Fibroblast of the aortic adventitia (primary cell): ENCODE data around the gene CIB4. TPM values are rescaled to one million over a fixed set of nuclear protein-coding genes. Genes with fewer than 3 reads are reported as not detected.
A peak's percentile ranks its signal among the peaks of the same experiment; 100 is the strongest.

Source experiments
- DNase-seq: peaks from one replicate; pipeline ENCODE4 v3.0.0-alpha.2; 2010; ENCODE audit warnings: low read depth
- H3K4me3 ChIP-seq: 2 replicates; pipeline ENCODE4 v1.5.1; 2011; ENCODE audit warnings: low read depth, mild to moderate bottlenecking, control low read depth, low read length, moderate library complexity
- total RNA-seq: library from RNA; depleted of rRNA; stranded (reverse); fragments of >200 nt; gene quantifications from 2 replicates; pipeline ENCODE4 v1.2.3, GENCODE V29; 2012; ENCODE audit warnings: low replicate concordance
- TF ChIP-seq, protein P1 (sequence below): IDR thresholded peaks from 2 replicates; pipeline ENCODE4 v1.5.1; 2011; ENCODE audit warnings: mild to moderate bottlenecking, low read length, control low read depth, inconsistent platforms; ENCODE audit not compliant: insufficient read depth

CIB4 gene
- total RNA-seq, 1 donor, result not detected

DNA sequence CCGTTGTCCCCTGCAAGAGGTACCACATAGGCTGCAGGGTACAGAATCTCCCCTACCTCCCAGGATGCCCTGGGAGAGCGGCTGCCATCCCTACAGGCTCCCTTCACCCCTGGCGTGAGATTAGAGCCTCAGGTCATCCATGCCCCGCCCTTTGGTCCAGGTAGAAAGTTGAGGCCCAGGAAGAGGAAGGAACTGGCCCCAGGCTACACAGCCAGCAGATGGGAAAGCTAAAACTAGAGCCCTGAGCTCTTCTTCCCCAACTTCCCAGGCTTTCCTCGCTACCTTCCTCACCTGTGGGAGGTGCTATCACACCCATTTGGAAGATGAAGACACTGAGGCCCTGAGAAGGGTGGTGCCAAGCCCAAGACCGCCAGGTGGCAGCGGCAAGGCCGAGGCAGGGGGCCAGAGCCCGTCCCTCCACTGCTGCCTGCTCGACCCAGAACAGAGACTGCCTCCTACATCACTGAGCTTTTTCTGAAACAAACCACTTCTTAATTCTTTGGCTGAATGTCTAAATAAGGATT, 25.8 kb downstream of the CIB4 start:
- peak; percentile 5 for DNase-seq
- no peak overlapping the region for H3K4me3 ChIP-seq
- TF ChIP-seq, protein P1, sequence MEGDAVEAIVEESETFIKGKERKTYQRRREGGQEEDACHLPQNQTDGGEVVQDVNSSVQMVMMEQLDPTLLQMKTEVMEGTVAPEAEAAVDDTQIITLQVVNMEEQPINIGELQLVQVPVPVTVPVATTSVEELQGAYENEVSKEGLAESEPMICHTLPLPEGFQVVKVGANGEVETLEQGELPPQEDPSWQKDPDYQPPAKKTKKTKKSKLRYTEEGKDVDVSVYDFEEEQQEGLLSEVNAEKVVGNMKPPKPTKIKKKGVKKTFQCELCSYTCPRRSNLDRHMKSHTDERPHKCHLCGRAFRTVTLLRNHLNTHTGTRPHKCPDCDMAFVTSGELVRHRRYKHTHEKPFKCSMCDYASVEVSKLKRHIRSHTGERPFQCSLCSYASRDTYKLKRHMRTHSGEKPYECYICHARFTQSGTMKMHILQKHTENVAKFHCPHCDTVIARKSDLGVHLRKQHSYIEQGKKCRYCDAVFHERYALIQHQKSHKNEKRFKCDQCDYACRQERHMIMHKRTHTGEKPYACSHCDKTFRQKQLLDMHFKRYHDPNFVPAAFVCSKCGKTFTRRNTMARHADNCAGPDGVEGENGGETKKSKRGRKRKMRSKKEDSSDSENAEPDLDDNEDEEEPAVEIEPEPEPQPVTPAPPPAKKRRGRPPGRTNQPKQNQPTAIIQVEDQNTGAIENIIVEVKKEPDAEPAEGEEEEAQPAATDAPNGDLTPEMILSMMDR, result peak; percentile 7

- DNase-seq, result no peak
- TF ChIP-seq, protein P1, result no peak
- H3K4me3 ChIP-seq, result no peak overlapping the region
Measured at GRCh38 chr2:26614216-26615138, 26.7 kb downstream of the CIB4 start.

GRCh38 chr2:26613241-26614215, 27.6 kb downstream of the CIB4 start:
- TF ChIP-seq, protein P1, result no peak
- no peak overlapping the region for H3K4me3 ChIP-seq

GRCh38 chr2:26612522-26613240, 28.5 kb downstream of the CIB4 start:
- no peak for DNase-seq
- no peak overlapping the region for H3K4me3 ChIP-seq
- TF ChIP-seq, protein P1, result no peak

More at GRCh38 chr2:26613241-26614215, 27.6 kb downstream of the CIB4 start:
- peak; percentile 43 for DNase-seq

DNA sequence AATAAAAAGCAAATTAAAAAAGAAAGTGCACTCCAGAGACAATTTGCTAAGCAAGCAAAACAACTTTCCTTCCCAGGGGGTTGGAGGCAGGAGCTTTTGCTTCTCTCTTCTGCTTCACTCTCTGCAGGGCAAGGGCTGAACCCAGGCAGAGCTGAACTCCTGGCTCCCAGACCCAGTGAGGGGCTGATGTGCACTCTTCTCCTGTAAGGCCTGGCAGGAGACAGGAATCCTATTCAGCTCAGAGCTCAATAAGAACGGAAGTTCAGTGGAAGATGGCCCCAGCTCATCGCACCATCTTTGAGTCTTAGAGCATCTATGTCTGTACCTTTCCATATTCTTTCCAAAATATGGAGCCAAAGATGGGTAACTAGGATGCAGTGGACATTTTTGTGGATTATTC, 29.1 kb downstream of the CIB4 start:
- H3K4me3 ChIP-seq, result no peak overlapping the region
- TF ChIP-seq, protein P1, result no peak
- DNase-seq, result no peak
